Small intestine (tissue), 7 donors: ENCODE results near the gene TAF1B. TPM values are rescaled to one million over a fixed set of nuclear protein-coding genes. Genes with fewer than 3 reads are reported as not detected.

Experiments used
- DNase-seq, 2 donors: peaks; one replicate each; pipeline versions ENCODE4 v3.0.0 to v3.0.0-alpha.2; 2013
- FAIRE-seq: peaks from 2 replicates; lab custom pipeline; 2012; peaks lifted over from hg19 to GRCh38; lab: Jason Lieb, UNC
- H3K27ac ChIP-seq, 3 donors: one replicate each; pipeline ENCODE4 v1.5.1; 2013; ENCODE audit warnings: low read length in 2 of 3, mild to moderate bottlenecking in 2 of 3, control low read depth in 1 of 3, inconsistent platforms in 1 of 3, low read depth in 1 of 3, moderate library complexity in 1 of 3
- H3K27me3 ChIP-seq, 3 donors: one replicate each; pipeline ENCODE4 v1.6.1; 2013; ENCODE audit warnings: low read length in 3 of 3, inconsistent platforms in 1 of 3; ENCODE audit not compliant: control insufficient read depth in 3 of 3, insufficient read depth in 3 of 3
- H3K36me3 ChIP-seq, 3 donors: one replicate each; pipeline ENCODE4 v1.6.1; 2013; ENCODE audit warnings: low read length in 3 of 3, inconsistent platforms in 1 of 3, low read depth in 1 of 3, mild to moderate bottlenecking in 1 of 3, moderate library complexity in 1 of 3; ENCODE audit not compliant: control insufficient read depth in 3 of 3, insufficient read depth in 2 of 3
- H3K4me1 ChIP-seq, 3 donors: one replicate each; pipeline ENCODE4 v1.6.1; 2013; ENCODE audit warnings: low read length in 2 of 3, inconsistent platforms in 1 of 3, low read depth in 1 of 3, mild to moderate bottlenecking in 1 of 3, moderate library complexity in 1 of 3; ENCODE audit not compliant: control insufficient read depth in 3 of 3, insufficient read depth in 2 of 3
- H3K4me3 ChIP-seq, 3 donors: one replicate each; pipeline ENCODE4 v1.5.1; 2013; ENCODE audit warnings: low read length in 3 of 3, control low read depth in 1 of 3, inconsistent platforms in 1 of 3, low read depth in 1 of 3, mild to moderate bottlenecking in 1 of 3, moderate library complexity in 1 of 3
- H3K9me3 ChIP-seq, 2 donors: one replicate each; pipeline ENCODE4 v1.6.1; 2013; ENCODE audit warnings: low read depth in 1 of 2, low read length in 1 of 2; ENCODE audit not compliant: control insufficient read depth in 2 of 2, insufficient read depth in 1 of 2
- WGBS, 3 donors: extraction: QIAGEN DNeasy Blood & Tissue Kit; methylation state at CpG; one replicate each; pipeline ENCODE4 v1.1.7; 2013; 5-methylcytosine and 5-hydroxymethylcytosine counted together
- polyA plus RNA-seq, 4 donors: library from polyadenylated mRNA; stranded (reverse) in 3 of 4; unstranded in 1 of 4; fragments of 200-250 nt in 3 of 4; fragments of 120-200 nt in 1 of 4; gene quantifications; one replicate each; pipeline versions ENCODE4 v1.2.1 to v1.2.3, GENCODE V29; 2013
- donor health status: healthy with polysubstance abuse.
- donor health status: control.
- donor health status: control.
- donor health status: Bipolar disorder and iron deficiency.
- donor health status: healthy.

The TAF1B gene
- polyA plus RNA-seq, 4 donors = 1.1 to 11.3 (median 4.1) TPM

DNA sequence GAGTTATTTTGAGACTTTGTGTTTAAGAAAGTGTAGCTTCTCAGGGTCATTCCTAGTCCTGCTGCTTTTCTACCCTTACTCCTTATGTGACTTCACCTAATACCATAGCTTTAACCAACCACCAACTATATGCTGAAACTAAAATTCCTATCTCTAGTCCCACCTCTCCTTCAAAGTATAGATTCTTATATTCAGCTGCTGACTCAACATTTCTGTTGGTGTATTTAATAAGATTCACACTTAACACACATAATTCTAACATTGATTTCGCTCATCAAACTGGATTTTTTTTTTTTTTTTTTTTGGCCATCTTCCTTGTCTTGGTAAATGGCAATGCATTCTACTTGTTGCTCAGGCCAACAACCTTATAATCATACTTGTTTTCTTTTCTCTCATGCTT, 30.1 kb downstream of the TAF1B start:
- FAIRE-seq = no peak
- 97 to 100% (median 100%) methylated on average over 1 of the region's 1 CpG for WGBS, 3 donors

DNA sequence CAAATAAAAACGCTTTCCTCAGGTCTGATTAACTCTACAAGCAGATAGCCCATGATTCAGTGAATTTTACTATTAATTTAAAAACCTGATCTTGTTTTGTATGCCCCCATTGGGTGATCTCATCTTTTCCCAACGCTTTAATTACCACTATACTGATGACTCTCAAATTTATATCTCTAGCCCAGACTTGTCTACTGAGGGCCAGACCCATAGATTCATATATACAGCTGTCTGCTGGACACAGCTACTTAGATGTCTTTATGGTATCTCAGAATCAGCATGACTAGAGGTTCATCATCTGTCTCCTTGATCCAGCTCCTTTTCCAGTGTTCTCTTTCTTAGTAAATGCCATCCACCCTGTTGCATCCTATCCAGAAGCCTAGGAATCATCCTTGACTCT, 33.8 kb downstream of the TAF1B start:
- no peak for DNase-seq
- Histone ChIP-seq H3K4me1 (no peaks in the 10 kb centered on the region), H3K36me3 (peaks cover 3 to 16% (median 5%) of the 10 kb centered on the region in 3 donors), H3K9me3 (no peaks in the 10 kb centered on the region), H3K27me3 (no peaks in the 10 kb centered on the region), H3K4me3 (no peak overlapping the region), H3K27ac (no peak overlapping the region)
- FAIRE-seq = no peak
- 66 to 91% (median 87%) methylated on average over 2 of the region's 2 CpGs for WGBS, 3 donors

More for the DNA sequence above, 30.1 kb downstream of the TAF1B start:
- no peak overlapping the region for H3K27ac ChIP-seq
- H3K4me1 ChIP-seq = no peaks in the 10 kb centered on the region
- H3K27me3 ChIP-seq = no peaks in the 10 kb centered on the region
- DNase-seq = no peak
- peaks cover 2 to 18% (median 6%) of the 10 kb centered on the region in 3 donors for H3K36me3 ChIP-seq
- H3K4me3 ChIP-seq = no peak overlapping the region
- no peaks in the 10 kb centered on the region for H3K9me3 ChIP-seq

DNA sequence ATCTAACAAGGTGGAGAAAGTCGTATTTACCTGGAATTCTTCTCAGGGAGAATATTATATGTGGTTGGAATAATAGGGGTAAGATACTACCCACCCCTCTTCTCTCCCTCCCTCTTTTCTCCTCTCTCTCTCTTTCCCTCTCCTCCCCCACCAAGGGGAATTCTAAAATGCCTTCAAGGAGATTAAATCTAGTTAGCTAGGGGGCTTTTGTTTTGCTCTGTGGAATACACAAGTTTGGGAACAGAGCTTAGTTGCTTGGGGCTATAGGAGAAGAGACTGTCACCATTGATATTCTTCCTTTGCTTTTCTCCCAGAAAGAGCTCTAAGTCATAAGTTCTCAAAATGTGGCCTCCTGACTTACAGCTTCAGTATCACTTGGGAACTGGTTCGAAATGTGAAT, 34.5 kb downstream of the TAF1B start:
- FAIRE-seq (no peak), DNase-seq (no peak)
- no peaks in the 10 kb centered on the region for H3K4me1 ChIP-seq
- H3K27ac ChIP-seq = no peak overlapping the region
- H3K9me3 ChIP-seq = no peaks in the 10 kb centered on the region
- peaks cover 3 to 16% (median 5%) of the 10 kb centered on the region in 3 donors for H3K36me3 ChIP-seq
- no peaks in the 10 kb centered on the region for H3K27me3 ChIP-seq
- H3K4me3 ChIP-seq = no peak overlapping the region
- 95 to 98% (median 95%) methylated on average over 2 of the region's 2 CpGs for WGBS, 3 donors

GRCh38 chr2:9879455-9880194, 36.4 kb downstream of the TAF1B start:
- Histone ChIP-seq H3K4me3 (no peak overlapping the region), H3K9me3 (no peaks in the 10 kb centered on the region), H3K27me3 (no peaks in the 10 kb centered on the region), H3K36me3 (peaks cover 5 to 26% (median 5%) of the 10 kb centered on the region in 3 donors), H3K27ac (no peak overlapping the region), H3K4me1 (no peaks in the 10 kb centered on the region)
- no peak for DNase-seq
- no peak for FAIRE-seq
- WGBS, 3 donors = 87 to 93% (median 92%) methylated on average over 7 of the region's 7 CpGs

GRCh38 chr2:9883897-9884296, 40.6 kb downstream of the TAF1B start:
- 97 to 98% (median 98%) methylated on average over 17 of the region's 17 CpGs for WGBS, 3 donors
- H3K4me1 ChIP-seq = no peaks in the 10 kb centered on the region
- H3K36me3 ChIP-seq = peaks cover 4 to 26% (median 5%) of the 10 kb centered on the region in 3 donors
- H3K4me3 ChIP-seq = no peak overlapping the region
- peaks cover 0 to 7% of the 10 kb centered on the region in 2 donors for H3K9me3 ChIP-seq
- H3K27me3 ChIP-seq = no peaks in the 10 kb centered on the region
- no peak overlapping the region for H3K27ac ChIP-seq
- FAIRE-seq = no peak
- DNase-seq = no peak

- H3K4me1 ChIP-seq = no peaks in the 10 kb centered on the region
- FAIRE-seq (no peak), DNase-seq (no peak)
- no peak overlapping the region for H3K27ac ChIP-seq
- no peak overlapping the region for H3K4me3 ChIP-seq
- peaks cover 0 to 7% of the 10 kb centered on the region in 2 donors for H3K9me3 ChIP-seq
- 94 to 98% (median 96%) methylated on average over 6 of the region's 6 CpGs for WGBS, 3 donors
- H3K36me3 ChIP-seq = peaks cover 4 to 23% (median 5%) of the 10 kb centered on the region in 3 donors
- H3K27me3 ChIP-seq = no peaks in the 10 kb centered on the region
These were observed 41.2 kb downstream of the TAF1B start for GRCh38 chr2:9884436-9884835.

- Histone ChIP-seq H3K27ac (no peak overlapping the region), H3K4me3 (no peak overlapping the region), H3K27me3 (no peaks in the 10 kb centered on the region), H3K9me3 (peaks cover 0 to 7% of the 10 kb centered on the region in 2 donors), H3K4me1 (no peaks in the 10 kb centered on the region), H3K36me3 (peaks cover 2 to 19% (median 4%) of the 10 kb centered on the region in 3 donors)
- no peak for FAIRE-seq
- WGBS, 3 donors = 86 to 91% (median 87%) methylated on average over 4 of the region's 4 CpGs
- no peak for DNase-seq
These were observed 41.9 kb downstream of the TAF1B start for GRCh38 chr2:9885036-9885684.

GRCh38 chr2:9887513-9887912, 44.2 kb downstream of the TAF1B start:
- DNase-seq = no peak
- peaks cover 0 to 7% of the 10 kb centered on the region in 2 donors for H3K9me3 ChIP-seq
- no peaks in the 10 kb centered on the region for H3K4me1 ChIP-seq
- FAIRE-seq = no peak
- H3K4me3 ChIP-seq = no peak overlapping the region
- peaks cover 2 to 18% (median 4%) of the 10 kb centered on the region in 3 donors for H3K36me3 ChIP-seq
- H3K27me3 ChIP-seq = no peaks in the 10 kb centered on the region
- no peak overlapping the region for H3K27ac ChIP-seq
- WGBS, 3 donors = 96 to 100% (median 97%) methylated on average over 1 of the region's 1 CpG
